Measurements from ENCODE around the gene RALGDS.

- no peak for TF ChIP-seq CTCF (optimal IDR thresholded peaks at IDR 0.05 in 1 of 3, IDR thresholded peaks at IDR 0.05 in 1 of 3, conservative IDR thresholded peaks at IDR 0.05 in 1 of 3; ENCODE audit: extremely low read depth in 1 of 3, insufficient read depth in 2 of 3, low read length in 3 of 3)
- TF ChIP-seq EZH2 (IDR thresholded peaks at IDR 0.05; ENCODE audit: low read length): no peak
Measured at GRCh38 chr9:133116346-133117231, 4.5 kb downstream of the RALGDS start.
